HG03066 (cell line): ENCODE data around the gene CASP6.
"Not testable (repeated sequence)": the region's sequence is repeated elsewhere in the genome, so short reads cannot be mapped to it uniquely, and the experiment has no call there.

Experiments
- ATAC-seq: cut with Tn5 transposase; IDR thresholded peaks from one replicate; pipeline ENCODE4 v1.9.1; 2021; ENCODE audit warnings: low read depth; ENCODE audit not compliant: unreplicated experiment

Gene CASP6

GRCh38 chr4:109721033-109721432 lies 17.8 kb upstream of the CASP6 start:
- no peak for ATAC-seq

- no peak for ATAC-seq
Measured at GRCh38 chr4:109719604-109720003, 16.4 kb upstream of the CASP6 start.

GRCh38 chr4:109718759-109719158 lies 15.5 kb upstream of the CASP6 start:
- ATAC-seq: no peak

- no peak for ATAC-seq
Measured at GRCh38 chr4:109713500-109713899, 10.3 kb upstream of the CASP6 start.

GRCh38 chr4:109708990-109709389 lies 5.7 kb upstream of the CASP6 start:
- peak; percentile 94 for ATAC-seq

- no peak for ATAC-seq
Measured at GRCh38 chr4:109708435-109708834, 5.2 kb upstream of the CASP6 start.

GRCh38 chr4:109703664-109704361 lies 568 bp upstream of the CASP6 start:
- no peak for ATAC-seq

GRCh38 chr4:109701566-109702410 lies 1.5 kb downstream of the CASP6 start:
- no peak for ATAC-seq

- ATAC-seq: no peak
Measured at GRCh38 chr4:109699553-109700225, 3.6 kb downstream of the CASP6 start.

- ATAC-seq: no peak
Measured at GRCh38 chr4:109698656-109699055, 4.6 kb downstream of the CASP6 start.

GRCh38 chr4:109691411-109691920 lies 11.8 kb downstream of the CASP6 start:
- ATAC-seq: no peak

GRCh38 chr4:109690690-109691410 lies 12.4 kb downstream of the CASP6 start:
- ATAC-seq: peak; percentile 86

GRCh38 chr4:109684727-109685126 lies 18.5 kb downstream of the CASP6 start:
- ATAC-seq: no peak

GRCh38 chr4:109683621-109684253 lies 19.5 kb downstream of the CASP6 start:
- ATAC-seq: no peak

GRCh38 chr4:109682875-109683274 lies 20.4 kb downstream of the CASP6 start:
- ATAC-seq: no peak

GRCh38 chr4:109678925-109679324 lies 24.3 kb downstream of the CASP6 start:
- ATAC-seq: not testable (repeated sequence)

GRCh38 chr4:109678472-109678871 lies 24.8 kb downstream of the CASP6 start:
- ATAC-seq: not testable (repeated sequence)

GRCh38 chr4:109676886-109677285 lies 26.4 kb downstream of the CASP6 start:
- no peak for ATAC-seq

- ATAC-seq: no peak
Measured at GRCh38 chr4:109675843-109676242, 27.4 kb downstream of the CASP6 start.

- ATAC-seq: no peak
Measured at GRCh38 chr4:109675181-109675580, 28.1 kb downstream of the CASP6 start.
